Fibroblast of the conjunctiva (primary cell): Measurements from ENCODE around the gene BBS9.

ENCODE experiments used
- DNase-seq: peaks from one replicate; pipeline ENCODE4 v3.0.0-alpha.2; 2010; ENCODE audit warnings: low read depth

BBS9 gene

GRCh38 chr7:33612442-33612841 is 483.1 kb downstream of the BBS9 start:
- DNase-seq: no peak

- DNase-seq: no peak
These were observed 485.2 kb downstream of the BBS9 start for GRCh38 chr7:33614357-33615117.

GRCh38 chr7:33616752-33617151 is 487.4 kb downstream of the BBS9 start:
- DNase-seq: no peak

GRCh38 chr7:33619264-33619663 is 489.9 kb downstream of the BBS9 start:
- DNase-seq: no peak

GRCh38 chr7:33623267-33623666 is 493.9 kb downstream of the BBS9 start:
- DNase-seq: no peak

- DNase-seq: no peak
These were observed 494.9 kb downstream of the BBS9 start for GRCh38 chr7:33624215-33624614.

- DNase-seq: no peak
These were observed 497.5 kb downstream of the BBS9 start for GRCh38 chr7:33626869-33627268.

GRCh38 chr7:33627741-33628140 is 498.4 kb downstream of the BBS9 start:
- no peak for DNase-seq

- no peak for DNase-seq
These were observed 499.5 kb downstream of the BBS9 start for GRCh38 chr7:33628894-33629293.

- no peak for DNase-seq
These were observed 501.0 kb downstream of the BBS9 start for GRCh38 chr7:33630359-33630758.

- no peak for DNase-seq
These were observed 503.0 kb downstream of the BBS9 start for GRCh38 chr7:33632322-33632721.

- DNase-seq: no peak
These were observed 503.6 kb downstream of the BBS9 start for GRCh38 chr7:33632840-33633525.

GRCh38 chr7:33634606-33635005 is 505.2 kb downstream of the BBS9 start:
- no peak for DNase-seq

GRCh38 chr7:33636359-33636758 is 507.0 kb downstream of the BBS9 start:
- no peak for DNase-seq

- DNase-seq: peak; percentile 20
These were observed 510.3 kb downstream of the BBS9 start for GRCh38 chr7:33639552-33640197.

GRCh38 chr7:33640741-33641140 is 511.4 kb downstream of the BBS9 start:
- DNase-seq: no peak

- no peak for DNase-seq
These were observed 512.9 kb downstream of the BBS9 start for GRCh38 chr7:33642312-33642711.

- DNase-seq: no peak
These were observed 514.2 kb downstream of the BBS9 start for GRCh38 chr7:33643530-33643929.

GRCh38 chr7:33644489-33644888 is 515.1 kb downstream of the BBS9 start:
- DNase-seq: no peak

- peak; percentile 16 for DNase-seq
These were observed 515.7 kb downstream of the BBS9 start for GRCh38 chr7:33645104-33645503.

GRCh38 chr7:33646166-33646565 is 516.8 kb downstream of the BBS9 start:
- DNase-seq: no peak

GRCh38 chr7:33646891-33647391 is 517.6 kb downstream of the BBS9 start:
- no peak for DNase-seq
